ENCODE data around the gene EPS15. TPM values are rescaled to one million over a fixed set of nuclear protein-coding genes. Genes with fewer than 3 reads are reported as not detected.

EPS15 gene
- total and polyA plus RNA-seq, 2 of the 13 experiments (the other 11 are each of a cell fraction or from before 2014, with no cell fraction given) = 14.3 to 19.3 TPM

DNA sequence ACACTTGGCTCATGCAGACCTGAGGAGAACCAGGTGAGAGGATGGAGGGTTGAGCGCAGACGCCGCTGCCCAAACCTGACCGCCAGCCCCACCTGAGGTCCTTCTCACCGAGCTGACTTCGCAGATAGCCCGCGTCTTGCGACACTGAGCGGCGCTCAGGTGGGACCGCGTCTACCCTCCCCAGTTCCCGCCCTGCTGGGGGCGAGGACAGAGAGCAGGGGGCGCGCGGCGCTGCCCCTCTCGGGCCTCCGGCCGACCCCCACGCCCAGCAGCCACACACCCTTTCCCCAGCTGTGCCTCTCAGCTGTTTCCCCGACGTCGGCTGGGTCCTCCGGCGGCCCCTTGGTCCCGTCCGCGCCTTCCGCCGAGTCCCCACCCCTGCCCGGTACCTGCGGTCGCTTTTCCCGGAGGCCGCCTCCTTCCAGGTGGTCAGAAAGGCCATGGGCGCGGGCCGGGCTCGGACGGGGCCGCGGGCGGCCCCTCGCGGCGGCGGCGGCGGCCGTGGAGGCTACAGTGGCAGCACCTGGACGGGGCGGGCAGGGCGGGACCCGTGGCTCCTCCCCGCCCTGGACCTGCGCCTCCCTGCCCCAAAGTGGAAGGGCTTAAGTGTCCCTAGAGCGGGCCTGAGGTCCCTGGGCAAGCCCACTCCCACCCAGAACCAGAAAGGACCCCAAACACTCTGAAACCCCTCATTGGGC is 174.3 kb downstream of the EPS15 start (continued):
- no peak for TF ChIP-seq THAP7 (CRISPR knock-in tag; IDR thresholded peaks at IDR 0.05)
- TF ChIP-seq, protein P1, sequence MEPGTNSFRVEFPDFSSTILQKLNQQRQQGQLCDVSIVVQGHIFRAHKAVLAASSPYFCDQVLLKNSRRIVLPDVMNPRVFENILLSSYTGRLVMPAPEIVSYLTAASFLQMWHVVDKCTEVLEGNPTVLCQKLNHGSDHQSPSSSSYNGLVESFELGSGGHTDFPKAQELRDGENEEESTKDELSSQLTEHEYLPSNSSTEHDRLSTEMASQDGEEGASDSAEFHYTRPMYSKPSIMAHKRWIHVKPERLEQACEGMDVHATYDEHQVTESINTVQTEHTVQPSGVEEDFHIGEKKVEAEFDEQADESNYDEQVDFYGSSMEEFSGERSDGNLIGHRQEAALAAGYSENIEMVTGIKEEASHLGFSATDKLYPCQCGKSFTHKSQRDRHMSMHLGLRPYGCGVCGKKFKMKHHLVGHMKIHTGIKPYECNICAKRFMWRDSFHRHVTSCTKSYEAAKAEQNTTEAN (CRISPR knock-in tag; conservative IDR thresholded peaks at IDR 0.05) = no peak
- no peak for TF ChIP-seq ZNF335 (CRISPR knock-in tag; IDR thresholded peaks at IDR 0.05)
- peak; percentile 37; the same call in 1 of the 2 replicates for TF ChIP-seq CTCF (CRISPR knock-in tag; IDR thresholded peaks at IDR 0.05)
- TF ChIP-seq HNRNPLL (IDR thresholded peaks at IDR 0.05; ENCODE audit: low read depth, low read length, poor library complexity, severe bottlenecking) = peak; percentile 17
- TF ChIP-seq MAZ (IDR thresholded peaks at IDR 0.05; ENCODE audit: borderline replicate concordance, low read depth, low read length) = no peak
- 0 out of 2 replicates have a peak, but pooled peaks have one; percentile 16 for TF ChIP-seq MAZ (CRISPR knock-in tag; IDR thresholded peaks at IDR 0.05; ENCODE audit: low read depth)
- TF ChIP-seq MBD4 (IDR thresholded peaks at IDR 0.05; ENCODE audit: borderline replicate concordance, low read length) = no peak
- peak; percentile 99 for TF ChIP-seq ZNF777 (CRISPR knock-in tag; IDR thresholded peaks at IDR 0.05)
- TF ChIP-seq ZSCAN29 (CRISPR knock-in tag; conservative IDR thresholded peaks at IDR 0.05) = no peak
- TF ChIP-seq NFIB (CRISPR knock-in tag; IDR thresholded peaks at IDR 0.05; ENCODE audit: borderline replicate concordance) = no peak
- TF ChIP-seq, protein P2, sequence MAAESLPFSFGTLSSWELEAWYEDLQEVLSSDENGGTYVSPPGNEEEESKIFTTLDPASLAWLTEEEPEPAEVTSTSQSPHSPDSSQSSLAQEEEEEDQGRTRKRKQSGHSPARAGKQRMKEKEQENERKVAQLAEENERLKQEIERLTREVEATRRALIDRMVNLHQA (CRISPR knock-in tag; IDR thresholded peaks at IDR 0.05) = no peak
- TF ChIP-seq YY1 (IDR thresholded peaks at IDR 0.05; ENCODE audit: insufficient read depth, insufficient replicate concordance, low read depth, low read length) = no peak
- TF ChIP-seq AGO1 (IDR thresholded peaks at IDR 0.05; ENCODE audit: low read depth, low read length, poor library complexity, severe bottlenecking) = no peak
- TF ChIP-seq RNF2 (conservative IDR thresholded peaks at IDR 0.05; ENCODE audit: low read depth) = no peak
- TF ChIP-seq SSRP1 (CRISPR knock-in tag; IDR thresholded peaks at IDR 0.05) = no peak
- TF ChIP-seq, protein P3, sequence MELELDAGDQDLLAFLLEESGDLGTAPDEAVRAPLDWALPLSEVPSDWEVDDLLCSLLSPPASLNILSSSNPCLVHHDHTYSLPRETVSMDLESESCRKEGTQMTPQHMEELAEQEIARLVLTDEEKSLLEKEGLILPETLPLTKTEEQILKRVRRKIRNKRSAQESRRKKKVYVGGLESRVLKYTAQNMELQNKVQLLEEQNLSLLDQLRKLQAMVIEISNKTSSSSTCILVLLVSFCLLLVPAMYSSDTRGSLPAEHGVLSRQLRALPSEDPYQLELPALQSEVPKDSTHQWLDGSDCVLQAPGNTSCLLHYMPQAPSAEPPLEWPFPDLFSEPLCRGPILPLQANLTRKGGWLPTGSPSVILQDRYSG (CRISPR knock-in tag; IDR thresholded peaks at IDR 0.05) = no peak
- no peak for TF ChIP-seq ZBTB26 (CRISPR knock-in tag; IDR thresholded peaks at IDR 0.05; ENCODE audit: borderline replicate concordance)
- TF ChIP-seq, protein P4, sequence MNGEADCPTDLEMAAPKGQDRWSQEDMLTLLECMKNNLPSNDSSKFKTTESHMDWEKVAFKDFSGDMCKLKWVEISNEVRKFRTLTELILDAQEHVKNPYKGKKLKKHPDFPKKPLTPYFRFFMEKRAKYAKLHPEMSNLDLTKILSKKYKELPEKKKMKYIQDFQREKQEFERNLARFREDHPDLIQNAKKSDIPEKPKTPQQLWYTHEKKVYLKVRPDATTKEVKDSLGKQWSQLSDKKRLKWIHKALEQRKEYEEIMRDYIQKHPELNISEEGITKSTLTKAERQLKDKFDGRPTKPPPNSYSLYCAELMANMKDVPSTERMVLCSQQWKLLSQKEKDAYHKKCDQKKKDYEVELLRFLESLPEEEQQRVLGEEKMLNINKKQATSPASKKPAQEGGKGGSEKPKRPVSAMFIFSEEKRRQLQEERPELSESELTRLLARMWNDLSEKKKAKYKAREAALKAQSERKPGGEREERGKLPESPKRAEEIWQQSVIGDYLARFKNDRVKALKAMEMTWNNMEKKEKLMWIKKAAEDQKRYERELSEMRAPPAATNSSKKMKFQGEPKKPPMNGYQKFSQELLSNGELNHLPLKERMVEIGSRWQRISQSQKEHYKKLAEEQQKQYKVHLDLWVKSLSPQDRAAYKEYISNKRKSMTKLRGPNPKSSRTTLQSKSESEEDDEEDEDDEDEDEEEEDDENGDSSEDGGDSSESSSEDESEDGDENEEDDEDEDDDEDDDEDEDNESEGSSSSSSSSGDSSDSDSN (CRISPR knock-in tag; IDR thresholded peaks at IDR 0.05) = peak; percentile 37; the same call in 1 of the 2 replicates
